Fibroblast of skin of right biceps (primary cell): ENCODE results near the gene AJUBA.
A peak's percentile ranks its signal among the peaks of the same experiment; 100 is the strongest.

Experiments
- DNase-seq: peaks from one replicate; pipeline ENCODE4 v3.0.0-alpha.2; 2013

The AJUBA gene

DNA sequence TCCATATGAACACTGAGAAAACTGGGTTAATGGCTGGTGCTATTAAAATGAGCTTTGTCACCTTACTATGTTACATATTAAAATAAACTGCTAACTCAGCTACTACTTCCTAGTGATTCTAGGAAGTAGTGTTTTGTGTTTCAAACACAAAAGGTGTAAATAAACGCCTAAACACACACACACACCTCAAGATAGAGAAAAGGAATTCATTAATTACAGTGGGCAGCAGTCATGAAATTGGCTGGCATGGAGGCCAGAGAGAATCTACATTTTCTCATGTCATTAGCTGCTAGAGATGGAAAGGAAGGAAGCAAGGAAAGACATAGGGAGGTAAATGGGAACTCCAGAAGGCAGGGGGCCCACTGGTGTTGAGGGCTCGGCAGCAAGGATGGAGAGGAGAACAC lies 52.4 kb downstream of the AJUBA start:
- DNase-seq = no peak

DNA sequence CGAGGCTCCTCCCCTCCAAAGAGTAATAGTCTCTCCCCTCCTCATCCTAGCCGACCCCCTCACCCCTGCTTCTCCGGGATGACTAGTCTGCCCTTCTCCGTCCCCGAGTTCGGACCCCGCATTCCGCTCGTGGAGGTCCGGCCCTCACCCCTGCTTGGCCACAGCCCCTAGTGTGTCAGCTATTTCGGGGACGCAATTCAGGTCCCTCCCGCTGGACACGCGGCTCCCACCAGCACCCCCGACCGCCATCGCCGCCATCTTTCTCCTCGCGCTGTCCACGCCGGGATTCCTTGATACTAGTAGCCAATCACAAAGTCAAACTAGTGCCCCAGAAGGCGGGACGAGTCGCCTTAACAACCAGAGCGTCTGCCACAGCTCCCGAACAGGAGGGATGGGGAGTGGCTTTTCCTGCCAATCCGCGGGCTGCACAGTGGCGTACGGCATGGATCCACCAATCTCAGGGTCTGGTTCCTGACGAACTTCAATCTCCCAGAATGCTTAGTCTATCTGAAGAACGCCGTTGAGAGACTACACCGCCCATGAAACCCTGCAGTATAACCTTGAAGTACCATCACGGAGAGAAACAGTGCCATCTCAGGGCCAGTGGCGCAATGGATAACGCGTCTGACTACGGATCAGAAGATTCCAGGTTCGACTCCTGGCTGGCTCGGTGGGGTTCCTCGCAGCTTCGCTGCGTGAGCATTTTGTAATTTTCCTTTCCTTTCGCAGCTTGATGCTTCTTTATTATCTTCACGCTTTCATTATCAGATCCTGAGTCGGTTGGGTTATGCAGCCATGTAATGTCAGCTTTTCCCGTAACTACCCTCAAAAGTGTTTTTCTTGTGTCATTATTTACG lies 53.0 kb downstream of the AJUBA start, which contains the start of gene PRMT5:
Gene PRMT5, minus strand, starts transcription at position 273 of the 857 bp plus-strand sequence. Its CDS starts 15 bp downstream, at position 258.
- peak; percentile 100 for DNase-seq

- DNase-seq = no peak
Observed at GRCh38 chr14:22928237-22929103, 53.9 kb downstream of the AJUBA start.

GRCh38 chr14:22926316-22926715 lies 56.0 kb downstream of the AJUBA start:
- no peak for DNase-seq

DNA sequence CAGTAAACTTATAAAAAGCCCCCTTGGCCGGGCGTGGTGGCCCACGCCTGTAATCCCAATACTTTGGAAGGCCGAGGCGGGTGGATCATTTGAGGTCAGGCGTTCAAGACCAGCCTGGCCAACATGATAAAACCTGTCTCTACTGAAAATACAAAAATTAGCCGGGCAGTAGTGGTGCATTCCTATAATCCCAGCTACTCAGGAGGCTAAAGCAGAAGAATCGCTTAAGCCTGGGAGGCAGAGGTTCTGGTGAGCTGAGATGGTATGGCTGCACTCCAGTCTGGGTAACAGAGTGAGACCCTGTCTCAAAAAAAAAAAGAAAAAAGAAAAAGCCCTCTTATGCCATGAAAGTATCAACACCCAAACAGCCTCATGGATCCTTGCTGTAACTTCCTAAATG lies 56.8 kb downstream of the AJUBA start:
- DNase-seq = no peak

DNA sequence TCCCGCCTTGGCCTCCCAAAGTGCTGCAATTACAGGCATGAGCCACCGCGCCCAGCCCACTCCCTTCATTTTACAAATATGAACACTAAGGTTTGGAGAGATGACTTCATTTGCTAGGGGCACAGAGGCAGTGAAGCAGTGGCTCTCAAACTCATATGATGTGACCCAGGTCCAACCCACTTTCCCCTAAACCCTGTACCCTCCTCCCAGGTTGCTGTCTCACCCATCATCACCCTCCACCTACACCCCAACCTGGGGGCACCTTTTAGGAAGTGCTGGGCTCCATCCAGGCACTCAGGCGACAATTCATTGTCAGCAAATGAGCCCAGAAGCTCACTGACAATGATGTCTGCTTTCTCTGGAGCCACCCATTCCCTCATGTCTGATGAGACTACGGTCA lies 58.6 kb downstream of the AJUBA start:
- no peak for DNase-seq

DNA sequence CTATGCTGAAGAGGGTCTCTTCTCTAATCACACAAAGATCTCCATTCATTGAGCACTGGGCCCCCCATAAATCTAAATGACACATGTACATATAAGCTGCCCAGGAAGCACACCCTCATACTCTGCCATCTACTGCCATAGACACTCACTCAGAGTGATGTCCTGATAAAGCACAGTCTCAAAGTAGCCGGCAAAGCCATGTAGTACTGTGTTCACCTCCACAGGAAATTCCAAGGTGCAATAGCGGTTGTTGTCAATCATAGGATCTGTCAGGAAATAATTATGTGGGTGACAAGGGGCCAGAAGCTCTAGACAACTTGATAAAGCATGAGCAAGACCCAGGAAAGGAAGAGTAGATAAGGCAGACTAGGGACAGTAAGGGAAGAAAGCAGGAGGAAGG lies 60.1 kb downstream of the AJUBA start:
- no peak for DNase-seq
